SK-N-SH treated with all-trans-retinoic acid at 6 μM for 48 hours (cell line): ENCODE data around the gene CEP63.

Source experiments
- ATAC-seq: fragments of 200-7000 bp; cut with Tn5 transposase; 3 replicates; pipeline ENCODE4 v1.9.1; 2020; ENCODE audit warnings: mild to moderate bottlenecking, moderate library complexity
- ARNTL ChIP-seq: fragments of 450-650 bp; formaldehyde crosslinking; IDR thresholded peaks from 2 replicates; pipeline ENCODE4 v1.5.0; 2020; ENCODE audit warnings: low read depth, mild to moderate bottlenecking, moderate library complexity, borderline replicate concordance
- CREB5 ChIP-seq: fragments of 250-450 bp; sonication (Bioruptor Pico); IDR thresholded peaks from 2 replicates; pipeline ENCODE4 v1.5.1; 2020; ENCODE audit warnings: low read depth, mild to moderate bottlenecking, moderate library complexity
- CSDC2 ChIP-seq: fragments of 250-450 bp; sonication (Bioruptor Pico); IDR thresholded peaks from 2 replicates; pipeline ENCODE4 v1.5.0; 2020; ENCODE audit warnings: mild to moderate bottlenecking, moderate library complexity
- OSR1 ChIP-seq: fragments of 250-450 bp; sonication (Bioruptor Pico); IDR thresholded peaks from 2 replicates; pipeline ENCODE4 v1.8.0; 2022; ENCODE audit warnings: moderate library complexity, mild to moderate bottlenecking, inconsistent platforms
- POU6F1 ChIP-seq: fragments of 250-450 bp; sonication (Bioruptor Pico); IDR thresholded peaks from 2 replicates; pipeline ENCODE4 v1.8.0; 2021; ENCODE audit warnings: low read depth, mild to moderate bottlenecking, moderate library complexity, borderline replicate concordance
- PPARA ChIP-seq: fragments of 250-450 bp; sonication (Bioruptor Pico); IDR thresholded peaks from 2 replicates; pipeline ENCODE4 v1.5.0; 2020; ENCODE audit warnings: mild to moderate bottlenecking, borderline replicate concordance
- RARB ChIP-seq: fragments of 250-450 bp; sonication (Bioruptor Pico); IDR thresholded peaks from 2 replicates; pipeline ENCODE4 v1.8.0; 2021; ENCODE audit warnings: mild to moderate bottlenecking, moderate library complexity
- SNAI2 ChIP-seq: fragments of 250-450 bp; sonication (Bioruptor Pico); IDR thresholded peaks from 2 replicates; pipeline ENCODE4 v1.5.0; 2020; ENCODE audit warnings: mild to moderate bottlenecking, moderate library complexity
- TCF4 ChIP-seq: fragments of 250-450 bp; sonication (Bioruptor Pico); IDR thresholded peaks from 2 replicates; pipeline ENCODE4 v1.8.0; 2021; ENCODE audit warnings: mild to moderate bottlenecking, moderate library complexity, borderline replicate concordance
- TOX ChIP-seq: fragments of 250-450 bp; sonication (Bioruptor Pico); IDR thresholded peaks from 2 replicates; pipeline ENCODE4 v1.8.0; 2021; ENCODE audit warnings: mild to moderate bottlenecking, moderate library complexity, borderline replicate concordance
- TSHZ2 ChIP-seq: fragments of 250-450 bp; sonication (Bioruptor Pico); IDR thresholded peaks from 2 replicates; pipeline ENCODE4 v1.5.0; 2020; ENCODE audit warnings: mild to moderate bottlenecking, moderate library complexity
- ZC3H10 ChIP-seq: fragments of 250-450 bp; sonication (Bioruptor Pico); IDR thresholded peaks from 2 replicates; pipeline ENCODE4 v1.5.1; 2021; ENCODE audit warnings: mild to moderate bottlenecking, moderate library complexity
- ZFP3 ChIP-seq: fragments of 250-450 bp; sonication (Bioruptor Pico); IDR thresholded peaks from 2 replicates; pipeline ENCODE4 v1.5.0; 2020; ENCODE audit warnings: mild to moderate bottlenecking, moderate library complexity
- ZFP30 ChIP-seq: fragments of 450-650 bp; formaldehyde crosslinking; IDR thresholded peaks from 2 replicates; pipeline ENCODE4 v1.5.0; 2022; ENCODE audit warnings: mild to moderate bottlenecking, moderate library complexity
- ZNF565 ChIP-seq: fragments of 450-650 bp; formaldehyde crosslinking; conservative IDR thresholded peaks from 2 replicates; pipeline ENCODE4 v1.5.0; 2020; ENCODE audit warnings: low read depth, mild to moderate bottlenecking, moderate library complexity
- ZNF70 ChIP-seq: fragments of 450-650 bp; formaldehyde crosslinking; IDR thresholded peaks from 2 replicates; pipeline ENCODE4 v1.5.0; 2020; ENCODE audit warnings: mild to moderate bottlenecking, moderate library complexity

Gene CEP63

GRCh38 chr3:134487406-134487805 lies 1.5 kb downstream of the CEP63 start:
- no peak for ATAC-seq
- TF ChIP-seq SNAI2 (CRISPR knock-in tag) (no peak), TSHZ2 (CRISPR knock-in tag) (no peak), ZFP3 (no peak), OSR1 (CRISPR knock-in tag) (no peak), ZFP30 (CRISPR knock-in tag) (no peak), RARB (no peak), ARNTL (no peak)

GRCh38 chr3:134494495-134494894 lies 8.6 kb downstream of the CEP63 start:
- no peak for TF ChIP-seq ZC3H10 (CRISPR knock-in tag)
- no peak for TF ChIP-seq TCF4
- no peak for TF ChIP-seq ZNF565
- TF ChIP-seq ARNTL: no peak
- ATAC-seq: no peak

- TF ChIP-seq TSHZ2 (CRISPR knock-in tag) (no peak), ZNF70 (CRISPR knock-in tag) (no peak), PPARA (CRISPR knock-in tag) (no peak), POU6F1 (CRISPR knock-in tag) (no peak), TCF4 (no peak), CSDC2 (CRISPR knock-in tag) (no peak), RARB (no peak), CREB5 (CRISPR knock-in tag) (no peak)
- no peak for ATAC-seq
Measured at GRCh38 chr3:134495980-134496379, 10.1 kb downstream of the CEP63 start.

- ATAC-seq: no peak
- TF ChIP-seq TSHZ2 (CRISPR knock-in tag): peak; percentile 78
- TF ChIP-seq TCF4: peak; percentile 93; the same call in 1 of the 2 replicates
- TF ChIP-seq TOX (CRISPR knock-in tag): no peak
- TF ChIP-seq, all 23 proteins: peak for 2
Measured at GRCh38 chr3:134496471-134497071, 10.7 kb downstream of the CEP63 start.
